ENCODE measurements around the gene PHF13.

PHF13 gene

DNA sequence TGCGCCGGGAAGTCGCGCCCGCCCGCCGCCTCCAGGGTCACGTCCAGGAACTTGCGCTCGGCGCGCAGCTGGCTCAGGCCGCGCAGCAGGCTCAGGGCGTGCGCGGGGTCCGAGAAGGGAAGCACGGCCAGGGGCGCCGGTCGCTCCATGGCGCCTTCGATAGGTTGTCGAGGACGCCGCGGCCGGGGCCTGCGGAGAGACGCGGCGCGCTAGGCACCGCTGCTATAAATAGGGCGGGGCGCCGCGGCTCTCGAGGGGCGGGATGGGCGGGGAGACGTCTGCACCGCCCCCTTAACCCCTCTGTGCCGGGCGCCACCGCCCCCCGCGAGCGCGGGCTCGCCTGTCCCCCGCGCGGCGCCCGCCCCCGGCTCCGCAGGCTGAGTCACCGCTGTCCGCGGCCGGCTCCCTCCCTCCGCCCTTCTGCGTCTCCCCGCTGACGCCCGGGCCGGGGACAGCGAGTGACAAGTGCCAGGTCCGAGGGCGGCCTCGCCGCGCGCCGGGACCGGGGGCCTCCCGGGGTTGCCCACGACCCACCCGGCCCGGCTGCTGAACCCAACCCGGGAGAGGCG is 10.8 kb upstream of the PHF13 start, which contains the start of gene KLHL21:
KLHL21 (minus strand) TSS at position 201 of the 569 bp plus-strand sequence; CDS start at position 149, 52 bp downstream.
- DNase-seq, result peak; percentile 85

GRCh38 chr1:6603238-6603914 is 10.2 kb upstream of the PHF13 start:
- no peak for DNase-seq

DNA sequence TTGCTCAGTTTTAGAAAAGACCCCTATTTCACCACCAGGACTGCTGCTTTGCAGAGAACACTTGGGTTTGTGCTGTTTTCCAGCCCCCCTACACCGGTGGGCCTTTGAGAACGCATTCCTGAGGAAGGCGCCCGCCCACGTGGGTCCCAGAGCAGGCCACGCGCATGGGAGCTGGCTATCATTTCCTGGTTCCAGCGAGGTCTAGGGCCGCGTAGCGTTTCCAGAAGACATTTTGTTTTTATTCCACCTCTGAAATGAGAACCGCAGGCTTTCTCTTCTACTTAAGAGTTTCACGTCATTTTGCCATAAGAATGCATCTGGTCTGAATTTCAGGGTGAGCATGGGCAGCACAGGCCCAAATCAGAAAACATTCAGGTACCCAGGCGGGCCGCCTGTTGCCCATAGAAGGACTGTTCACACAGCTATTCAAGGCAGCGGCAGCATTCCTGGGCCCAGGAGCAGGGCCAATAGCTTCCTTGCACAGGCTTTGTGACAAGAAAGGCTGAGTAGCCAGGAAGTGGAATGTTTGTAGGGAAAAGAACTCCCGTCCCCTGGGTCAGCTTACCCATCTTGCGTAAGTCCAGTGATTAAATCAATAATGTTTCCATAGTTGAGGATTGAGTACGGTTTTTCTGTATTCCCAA is 9.5 kb upstream of the PHF13 start:
- no peak for DNase-seq

- DNase-seq, result no peak
Observed at GRCh38 chr1:6612641-6613360, 730 bp upstream of the PHF13 start.

DNA sequence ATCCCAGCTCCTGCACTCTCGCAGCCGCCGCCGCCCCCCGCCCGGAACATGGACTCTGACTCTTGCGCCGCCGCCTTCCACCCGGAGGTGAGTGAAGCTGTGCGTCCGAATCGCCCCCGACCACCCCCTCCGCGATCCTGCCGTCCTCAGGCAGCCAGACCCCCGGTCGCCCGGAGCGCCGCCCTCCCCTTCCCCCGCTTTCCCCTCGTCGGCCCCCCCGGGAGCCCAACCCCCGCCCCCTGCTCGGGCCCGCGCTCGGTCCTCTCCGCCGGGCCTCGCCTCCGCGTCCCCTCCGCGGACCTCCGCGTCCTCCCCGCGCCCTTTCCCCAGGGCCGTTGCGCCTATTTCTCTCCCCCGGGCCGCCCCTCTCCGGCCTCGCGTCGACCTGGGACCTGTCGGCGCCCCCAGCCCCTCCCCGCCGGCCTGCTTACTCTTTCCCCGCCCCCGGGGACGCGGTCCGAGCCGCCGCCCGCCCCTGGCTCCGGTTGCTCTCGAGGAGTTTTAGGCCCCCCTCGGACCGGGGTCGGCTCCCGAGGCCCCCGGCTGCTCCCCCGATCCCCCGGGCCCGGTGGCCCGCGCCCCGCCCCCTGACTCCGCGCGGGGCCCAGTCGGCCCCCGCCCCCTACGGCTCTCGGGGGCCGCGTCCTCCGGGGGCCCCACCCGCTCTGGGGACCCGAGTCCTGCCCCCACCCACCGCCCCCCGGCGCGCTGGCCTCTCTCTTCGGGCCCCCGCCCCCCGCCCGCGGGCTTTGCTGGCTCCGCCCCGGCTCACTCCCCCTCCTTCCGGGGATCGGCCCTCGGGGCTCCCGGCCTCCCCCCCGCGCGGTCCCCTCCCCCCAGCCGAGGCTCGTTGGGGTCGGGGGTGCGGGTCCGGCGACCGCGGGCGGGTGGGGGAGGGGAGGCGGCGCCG is 743 bp downstream of the PHF13 start:
- DNase-seq, result no peak

- no peak for DNase-seq
Observed at GRCh38 chr1:6614929-6615785, 1.6 kb downstream of the PHF13 start.

GRCh38 chr1:6619045-6619444 is 5.5 kb downstream of the PHF13 start:
- DNase-seq, result no peak

GRCh38 chr1:6621429-6622391 is 8.2 kb downstream of the PHF13 start:
- no peak for DNase-seq

GRCh38 chr1:6622396-6623152 is 9.0 kb downstream of the PHF13 start:
- no peak for DNase-seq

GRCh38 chr1:6623269-6623965 is 9.9 kb downstream of the PHF13 start:
- DNase-seq, result no peak

GRCh38 chr1:6624710-6625583 is 11.4 kb downstream of the PHF13 start, which contains the start of gene THAP3:
THAP3 (plus strand) TSS chr1:6624868; CDS start chr1:6625219, 351 bp downstream.
- DNase-seq, result peak; percentile 61

DNA sequence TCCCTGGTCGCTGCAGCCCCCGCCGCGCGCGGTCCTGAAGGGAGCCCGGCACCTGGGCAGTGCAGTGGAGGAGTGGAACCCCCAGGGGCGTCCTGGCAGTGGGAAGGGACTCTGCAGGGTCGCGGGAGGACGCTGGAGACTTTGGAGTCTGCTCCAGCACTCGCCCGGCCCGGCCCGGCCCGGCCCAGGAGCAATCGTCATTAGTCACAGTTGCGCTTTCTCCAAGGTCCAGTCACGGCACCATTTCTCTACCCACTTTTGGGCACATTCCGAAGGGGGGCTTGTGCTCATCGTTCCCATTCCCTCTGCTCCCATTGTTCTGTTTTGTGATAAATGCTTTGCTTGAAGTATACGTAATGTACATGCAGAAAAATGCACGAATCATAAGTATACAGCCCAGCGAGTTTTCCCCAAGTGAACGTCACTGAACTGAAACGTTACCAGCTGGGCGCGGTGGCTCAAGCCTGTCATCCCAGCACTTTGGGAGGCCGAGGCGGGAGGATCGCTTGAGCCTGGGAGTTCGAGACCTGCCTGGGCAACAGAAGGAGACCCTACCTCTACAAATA is 12.1 kb downstream of the PHF13 start:
- DNase-seq, result no peak

DNA sequence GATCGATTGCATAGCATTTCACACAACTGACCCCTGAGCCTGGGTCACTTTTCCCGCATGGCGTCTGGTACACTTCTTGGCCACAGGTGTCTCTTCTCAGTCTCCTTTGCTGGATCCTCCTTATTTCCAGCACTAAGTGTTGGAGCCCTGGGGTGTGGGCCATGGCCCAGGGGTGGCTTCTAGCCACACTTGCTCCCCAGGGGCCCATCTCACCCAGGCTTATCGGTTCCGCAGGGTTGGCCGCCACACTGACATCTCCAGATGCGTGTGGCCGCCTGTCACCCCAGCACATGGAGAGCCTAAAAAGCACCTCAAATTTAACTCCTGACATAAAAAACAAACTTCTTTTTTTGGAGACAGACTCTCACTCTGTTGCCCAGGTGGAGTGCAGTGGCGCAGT is 13.5 kb downstream of the PHF13 start:
- DNase-seq, result no peak

DNA sequence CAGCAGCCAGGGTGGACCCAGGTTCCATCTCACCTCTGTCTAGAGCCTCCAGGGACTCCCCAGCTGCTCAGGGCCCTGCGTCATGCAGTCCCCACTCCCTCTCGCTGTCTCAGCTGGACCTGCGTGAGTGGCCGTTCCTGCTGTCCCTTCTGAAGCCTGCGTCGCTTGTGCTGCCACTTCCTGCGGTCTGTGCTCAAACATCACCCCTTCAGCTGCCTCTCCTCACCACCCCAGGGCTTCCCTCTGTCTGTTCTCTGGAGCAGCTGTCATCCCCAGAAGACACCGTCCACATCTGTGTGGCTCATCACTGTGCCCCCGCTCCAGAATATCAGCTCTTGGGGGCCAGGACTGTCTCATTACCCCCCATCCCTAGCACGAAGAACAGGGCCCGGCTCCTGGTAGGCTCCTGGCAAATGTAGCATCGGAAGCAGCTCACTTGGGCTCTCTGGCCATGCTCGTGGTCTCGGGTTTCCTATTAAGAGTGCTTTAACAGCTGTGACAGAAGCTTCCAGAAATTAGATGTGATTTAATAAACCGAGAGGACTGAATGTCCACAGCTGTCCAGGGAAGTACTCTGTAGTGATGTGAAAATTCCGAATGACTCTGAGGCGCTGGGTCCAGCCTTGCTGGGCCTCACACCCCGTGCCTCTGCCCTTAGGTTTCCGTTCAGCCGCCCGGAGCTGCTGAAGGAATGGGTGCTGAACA is 14.5 kb downstream of the PHF13 start:
- no peak for DNase-seq

DNA sequence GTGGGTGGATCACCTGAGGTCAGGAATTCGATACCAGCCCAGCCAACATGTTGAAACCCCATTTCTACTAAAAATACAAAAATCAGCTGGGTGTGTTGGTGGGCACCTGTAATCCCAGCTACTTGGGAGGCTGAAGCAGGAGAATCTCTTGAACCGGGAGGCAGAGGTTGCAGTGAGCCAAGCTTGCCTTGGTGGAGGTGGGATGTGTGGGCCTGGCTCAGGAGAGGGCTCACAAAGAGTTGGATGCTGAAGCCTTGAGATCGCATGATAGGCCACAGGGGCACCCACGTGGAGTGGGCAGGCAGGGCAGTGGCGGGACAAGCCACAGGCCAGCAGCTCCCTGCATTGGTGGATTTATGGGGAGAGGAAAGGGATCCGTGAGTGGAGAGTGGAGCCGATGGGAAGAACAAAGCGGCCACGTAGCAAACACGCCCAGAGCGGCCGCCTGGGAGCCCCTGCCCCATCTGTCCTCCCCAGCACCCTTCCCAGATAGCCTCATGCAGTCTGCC is 15.5 kb downstream of the PHF13 start:
- DNase-seq, result no peak

GRCh38 chr1:6630027-6630426 is 16.5 kb downstream of the PHF13 start:
- no peak for DNase-seq

Measured in GDM1 (cell line).